Measurements from ENCODE around the gene IPO9.

- TF ChIP-seq CTCF (optimal IDR thresholded peaks at IDR 0.05 in 1 of 3, IDR thresholded peaks at IDR 0.05 in 1 of 3, conservative IDR thresholded peaks at IDR 0.05 in 1 of 3; ENCODE audit: extremely low read depth in 1 of 3, insufficient read depth in 2 of 3, low read length in 3 of 3): no peak
- no peak for TF ChIP-seq EZH2 (IDR thresholded peaks at IDR 0.05; ENCODE audit: low read length)
Measured at GRCh38 chr1:201894343-201895119, 65.6 kb downstream of the IPO9 start.
